ENCODE data around the gene MRPL44. TPM values are rescaled to one million over a fixed set of nuclear protein-coding genes. Genes with fewer than 3 reads are reported as not detected.

MRPL44 gene
- total and polyA plus RNA-seq, 2 of the 13 experiments (the other 11 are each of a cell fraction or from before 2014, with no cell fraction given) = 38.4 to 78.0 TPM

- TF ChIP-seq, protein P1, sequence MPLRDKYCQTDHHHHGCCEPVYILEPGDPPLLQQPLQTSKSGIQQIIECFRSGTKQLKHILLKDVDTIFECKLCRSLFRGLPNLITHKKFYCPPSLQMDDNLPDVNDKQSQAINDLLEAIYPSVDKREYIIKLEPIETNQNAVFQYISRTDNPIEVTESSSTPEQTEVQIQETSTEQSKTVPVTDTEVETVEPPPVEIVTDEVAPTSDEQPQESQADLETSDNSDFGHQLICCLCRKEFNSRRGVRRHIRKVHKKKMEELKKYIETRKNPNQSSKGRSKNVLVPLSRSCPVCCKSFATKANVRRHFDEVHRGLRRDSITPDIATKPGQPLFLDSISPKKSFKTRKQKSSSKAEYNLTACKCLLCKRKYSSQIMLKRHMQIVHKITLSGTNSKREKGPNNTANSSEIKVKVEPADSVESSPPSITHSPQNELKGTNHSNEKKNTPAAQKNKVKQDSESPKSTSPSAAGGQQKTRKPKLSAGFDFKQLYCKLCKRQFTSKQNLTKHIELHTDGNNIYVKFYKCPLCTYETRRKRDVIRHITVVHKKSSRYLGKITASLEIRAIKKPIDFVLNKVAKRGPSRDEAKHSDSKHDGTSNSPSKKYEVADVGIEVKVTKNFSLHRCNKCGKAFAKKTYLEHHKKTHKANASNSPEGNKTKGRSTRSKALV (CRISPR knock-in tag; IDR thresholded peaks at IDR 0.05) = peak; percentile 57; the same call in 1 of the 2 replicates
- TF ChIP-seq ZNF615 (CRISPR knock-in tag; IDR thresholded peaks at IDR 0.05; ENCODE audit: borderline replicate concordance) (0 out of 2 replicates have a peak, but pooled peaks have one; percentile 56), KLF12 (CRISPR knock-in tag; IDR thresholded peaks at IDR 0.05; ENCODE audit: borderline replicate concordance) (no peak), ZSCAN5A (CRISPR knock-in tag; IDR thresholded peaks at IDR 0.05; ENCODE audit: borderline replicate concordance) (peak; percentile 74; the same call in 1 of the 2 replicates), ZNF772 (CRISPR knock-in tag; IDR thresholded peaks at IDR 0.05) (peak; percentile 93), ZFYVE20 (CRISPR knock-in tag; IDR thresholded peaks at IDR 0.05; ENCODE audit: borderline replicate concordance, low read depth) (no peak), ATF1 (CRISPR knock-in tag; IDR thresholded peaks at IDR 0.05) (no peak; the same call in 1 of the 2 replicates), PRDM10 (CRISPR knock-in tag; IDR thresholded peaks at IDR 0.05; ENCODE audit: low read depth) (no peak; the same call in 1 of the 2 replicates), ZNF839 (CRISPR knock-in tag; IDR thresholded peaks at IDR 0.05; ENCODE audit: borderline replicate concordance) (no peak), NFE2L1 (CRISPR knock-in tag; IDR thresholded peaks at IDR 0.05; ENCODE audit: borderline replicate concordance) (no peak), ZNF503 (CRISPR knock-in tag; IDR thresholded peaks at IDR 0.05) (peak; percentile 93), GPN1 (CRISPR knock-in tag; IDR thresholded peaks at IDR 0.05; ENCODE audit: borderline replicate concordance) (no peak)
- TF ChIP-seq, protein P2, sequence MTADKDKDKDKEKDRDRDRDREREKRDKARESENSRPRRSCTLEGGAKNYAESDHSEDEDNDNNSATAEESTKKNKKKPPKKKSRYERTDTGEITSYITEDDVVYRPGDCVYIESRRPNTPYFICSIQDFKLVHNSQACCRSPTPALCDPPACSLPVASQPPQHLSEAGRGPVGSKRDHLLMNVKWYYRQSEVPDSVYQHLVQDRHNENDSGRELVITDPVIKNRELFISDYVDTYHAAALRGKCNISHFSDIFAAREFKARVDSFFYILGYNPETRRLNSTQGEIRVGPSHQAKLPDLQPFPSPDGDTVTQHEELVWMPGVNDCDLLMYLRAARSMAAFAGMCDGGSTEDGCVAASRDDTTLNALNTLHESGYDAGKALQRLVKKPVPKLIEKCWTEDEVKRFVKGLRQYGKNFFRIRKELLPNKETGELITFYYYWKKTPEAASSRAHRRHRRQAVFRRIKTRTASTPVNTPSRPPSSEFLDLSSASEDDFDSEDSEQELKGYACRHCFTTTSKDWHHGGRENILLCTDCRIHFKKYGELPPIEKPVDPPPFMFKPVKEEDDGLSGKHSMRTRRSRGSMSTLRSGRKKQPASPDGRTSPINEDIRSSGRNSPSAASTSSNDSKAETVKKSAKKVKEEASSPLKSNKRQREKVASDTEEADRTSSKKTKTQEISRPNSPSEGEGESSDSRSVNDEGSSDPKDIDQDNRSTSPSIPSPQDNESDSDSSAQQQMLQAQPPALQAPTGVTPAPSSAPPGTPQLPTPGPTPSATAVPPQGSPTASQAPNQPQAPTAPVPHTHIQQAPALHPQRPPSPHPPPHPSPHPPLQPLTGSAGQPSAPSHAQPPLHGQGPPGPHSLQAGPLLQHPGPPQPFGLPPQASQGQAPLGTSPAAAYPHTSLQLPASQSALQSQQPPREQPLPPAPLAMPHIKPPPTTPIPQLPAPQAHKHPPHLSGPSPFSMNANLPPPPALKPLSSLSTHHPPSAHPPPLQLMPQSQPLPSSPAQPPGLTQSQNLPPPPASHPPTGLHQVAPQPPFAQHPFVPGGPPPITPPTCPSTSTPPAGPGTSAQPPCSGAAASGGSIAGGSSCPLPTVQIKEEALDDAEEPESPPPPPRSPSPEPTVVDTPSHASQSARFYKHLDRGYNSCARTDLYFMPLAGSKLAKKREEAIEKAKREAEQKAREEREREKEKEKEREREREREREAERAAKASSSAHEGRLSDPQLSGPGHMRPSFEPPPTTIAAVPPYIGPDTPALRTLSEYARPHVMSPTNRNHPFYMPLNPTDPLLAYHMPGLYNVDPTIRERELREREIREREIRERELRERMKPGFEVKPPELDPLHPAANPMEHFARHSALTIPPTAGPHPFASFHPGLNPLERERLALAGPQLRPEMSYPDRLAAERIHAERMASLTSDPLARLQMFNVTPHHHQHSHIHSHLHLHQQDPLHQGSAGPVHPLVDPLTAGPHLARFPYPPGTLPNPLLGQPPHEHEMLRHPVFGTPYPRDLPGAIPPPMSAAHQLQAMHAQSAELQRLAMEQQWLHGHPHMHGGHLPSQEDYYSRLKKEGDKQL (CRISPR knock-in tag; IDR thresholded peaks at IDR 0.05; ENCODE audit: low read depth) = peak; percentile 91
Measured at GRCh38 chr2:223908304-223908998, 48.8 kb upstream of the MRPL44 start (continued).

Measured in HepG2 (cell line).